PC-3 (cell line): ENCODE results near the gene GPATCH2L. TPM values are rescaled to one million over a fixed set of nuclear protein-coding genes. Genes with fewer than 3 reads are reported as not detected.

Experiments used
- ATAC-seq: fragments of 200-7000 bp; cut with Tn5 transposase; 2 replicates; pipeline ENCODE4 v1.9.1; 2020; ENCODE audit warnings: mild to moderate bottlenecking, moderate library complexity
- BruUV-seq: library from RNA; stranded (reverse); fragments of 400-500 nt; replicated peaks from 2 replicates; lab custom pipeline; 2021; lab: Mats Ljungman, UMichigan
- CTCF ChIA-PET: fragments of 300-600 bp; sonication (Branson Sonifier 250); formaldehyde crosslinking; loops from one replicate; lab custom pipeline; 2022; ENCODE audit warnings: antibody characterized with exemption; lab: Charles Lee
- POLR2A ChIA-PET: fragments of 300-600 bp; sonication (Branson Sonifier 250); formaldehyde crosslinking; loops from one replicate; lab custom pipeline; 2022; ENCODE audit warnings: antibody characterized with exemption; ENCODE audit not compliant: unreplicated experiment; lab: Charles Lee
- DNase-seq: peaks from one replicate; pipeline ENCODE4 v3.0.0-alpha.2; 2015
- H2AFZ ChIP-seq: fragments of 300-600 bp; sonication (generic); 2 replicates; pipeline ENCODE4 v1.6.0; 2016; ENCODE audit warnings: antibody characterized with exemption, low read length
- H3F3A ChIP-seq: fragments of 300-600 bp; sonication (generic); one replicate; pipeline ENCODE4 v1.6.0; 2017; ENCODE audit warnings: antibody characterized with exemption, low read length, control low read depth, mild to moderate bottlenecking; ENCODE audit not compliant: unreplicated experiment
- H3K27ac ChIP-seq: fragments of 300-600 bp; sonication (generic); 2 replicates; pipeline ENCODE4 v1.5.1; 2016; ENCODE audit warnings: mild to moderate bottlenecking, low read length
- H3K27me3 ChIP-seq: fragments of 300-600 bp; sonication (generic); 2 replicates; pipeline ENCODE4 v1.6.1; 2016; ENCODE audit warnings: low read length, mixed read lengths
- H3K36me3 ChIP-seq: fragments of 300-600 bp; sonication (generic); 2 replicates; pipeline ENCODE4 v1.6.1; 2016; ENCODE audit warnings: low read depth, mixed run types, low read length, mixed read lengths
- H3K4me1 ChIP-seq: fragments of 300-600 bp; sonication (generic); 2 replicates; pipeline ENCODE4 v1.5.1; 2016; ENCODE audit warnings: low read length; ENCODE audit not compliant: insufficient read depth
- H3K4me2 ChIP-seq: fragments of 300-600 bp; sonication (generic); 2 replicates; pipeline ENCODE4 v1.6.0; 2016; ENCODE audit warnings: low read length
- H3K4me3 ChIP-seq: fragments of 300-600 bp; sonication (generic); 2 replicates; pipeline ENCODE4 v1.5.1; 2016; ENCODE audit warnings: mild to moderate bottlenecking, low read length, mixed read lengths
- H3K79me2 ChIP-seq: fragments of 300-600 bp; sonication (generic); 2 replicates; pipeline ENCODE4 v1.6.1; 2017; ENCODE audit warnings: low read length, mixed read lengths
- H3K9ac ChIP-seq: fragments of 300-600 bp; sonication (generic); 2 replicates; pipeline ENCODE4 v1.6.0; 2016; ENCODE audit warnings: mild to moderate bottlenecking, low read length
- H3K9me2 ChIP-seq: fragments of 300-600 bp; sonication (generic); replicated peaks from 2 replicates; pipeline ENCODE4 v1.6.1; 2016; ENCODE audit warnings: mixed run types, low read length, mixed read lengths
- H3K9me3 ChIP-seq: fragments of 300-600 bp; sonication (generic); 2 replicates; pipeline ENCODE4 v1.6.1; 2016; ENCODE audit warnings: low read length, mixed read lengths
- H4K20me1 ChIP-seq: fragments of 300-600 bp; sonication (generic); 2 replicates; pipeline ENCODE4 v1.6.1; 2016; ENCODE audit warnings: low read length, mixed read lengths
- EZH2 ChIP-seq: fragments of 300-600 bp; sonication (generic); IDR thresholded peaks from one replicate; pipeline ENCODE4 v1.6.1; 2017; ENCODE audit warnings: antibody characterized with exemption, mild to moderate bottlenecking, low read length; ENCODE audit not compliant: unreplicated experiment
- EZH2phosphoT487 ChIP-seq: fragments of 300-600 bp; sonication (generic); IDR thresholded peaks from 2 replicates; pipeline ENCODE4 v1.6.1; 2018; ENCODE audit warnings: mild to moderate bottlenecking, antibody characterized with exemption, low read length, borderline replicate concordance
- intact Hi-C: fragments of 100-400 bp; cut with micrococcal nuclease; formaldehyde crosslinking; loops from 2 replicates; pipeline ENCODE4 v1.9.0; 2023
- total RNA-seq: library from RNA; depleted of rRNA; stranded (reverse); fragments of >200 nt; gene quantifications from 2 replicates; pipeline ENCODE4 v1.2.3, GENCODE V29; 2014
- TF ChIP-seq, protein P1 (sequence below): fragments of 300-600 bp; sonication (generic); conservative IDR thresholded peaks from 2 replicates; pipeline ENCODE4 v1.5.1; 2017; ENCODE audit warnings: antibody characterized with exemption, low read depth, mild to moderate bottlenecking, low read length

GPATCH2L gene
- total RNA-seq, 1 experiment from 2014 or later: 46.0 TPM

DNA sequence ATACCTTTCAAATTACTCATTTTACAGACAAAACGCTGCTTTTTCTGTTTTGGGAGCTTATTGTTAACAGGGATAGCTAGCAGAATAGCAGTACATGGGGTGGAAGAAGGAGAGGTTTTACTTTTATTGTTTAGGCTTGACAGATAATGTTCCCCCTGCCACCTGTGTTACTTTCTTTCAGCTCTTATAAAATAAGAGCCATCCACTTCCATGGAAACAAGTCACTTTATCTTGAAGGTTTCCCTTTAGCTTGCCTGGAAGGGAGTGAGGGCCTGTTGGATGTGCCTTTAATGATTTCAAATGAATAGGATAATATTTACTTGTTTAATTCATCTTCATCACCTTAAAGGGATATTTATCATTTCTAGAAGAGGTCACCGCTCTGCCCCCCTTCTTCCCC lies 23.3 kb downstream of the GPATCH2L start:
- Histone ChIP-seq H3K27me3 (no peaks in the 10 kb centered on the region), H3K9me3 (no peaks in the 10 kb centered on the region), H3K36me3 (peaks cover 41% of the 10 kb centered on the region), H3K9me2 (no peaks in the 10 kb centered on the region), H3K4me3 (no peak overlapping the region), H3K27ac (no peak overlapping the region), H3F3A (no peaks in the 10 kb centered on the region), H3K79me2 (peaks cover 12% of the 10 kb centered on the region; the same call in 1 of the 2 replicates), H3K4me2 (no peak overlapping the region), H4K20me1 (no peaks in the 10 kb centered on the region), H3K9ac (no peak overlapping the region), H3K4me1 (no peaks in the 10 kb centered on the region), H2AFZ (no peak overlapping the region)
- no peak for ATAC-seq
- intact Hi-C loops: no loop called here
- DNase-seq: no peak
- TF ChIP-seq EZH2phosphoT487 (no peak), EZH2 (no peak)
- TF ChIP-seq, protein P1, sequence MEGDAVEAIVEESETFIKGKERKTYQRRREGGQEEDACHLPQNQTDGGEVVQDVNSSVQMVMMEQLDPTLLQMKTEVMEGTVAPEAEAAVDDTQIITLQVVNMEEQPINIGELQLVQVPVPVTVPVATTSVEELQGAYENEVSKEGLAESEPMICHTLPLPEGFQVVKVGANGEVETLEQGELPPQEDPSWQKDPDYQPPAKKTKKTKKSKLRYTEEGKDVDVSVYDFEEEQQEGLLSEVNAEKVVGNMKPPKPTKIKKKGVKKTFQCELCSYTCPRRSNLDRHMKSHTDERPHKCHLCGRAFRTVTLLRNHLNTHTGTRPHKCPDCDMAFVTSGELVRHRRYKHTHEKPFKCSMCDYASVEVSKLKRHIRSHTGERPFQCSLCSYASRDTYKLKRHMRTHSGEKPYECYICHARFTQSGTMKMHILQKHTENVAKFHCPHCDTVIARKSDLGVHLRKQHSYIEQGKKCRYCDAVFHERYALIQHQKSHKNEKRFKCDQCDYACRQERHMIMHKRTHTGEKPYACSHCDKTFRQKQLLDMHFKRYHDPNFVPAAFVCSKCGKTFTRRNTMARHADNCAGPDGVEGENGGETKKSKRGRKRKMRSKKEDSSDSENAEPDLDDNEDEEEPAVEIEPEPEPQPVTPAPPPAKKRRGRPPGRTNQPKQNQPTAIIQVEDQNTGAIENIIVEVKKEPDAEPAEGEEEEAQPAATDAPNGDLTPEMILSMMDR: no peak
- BruUV-seq: no TSS peak
- CTCF ChIA-PET: no interaction called here
- POLR2A ChIA-PET: no interaction called here

DNA sequence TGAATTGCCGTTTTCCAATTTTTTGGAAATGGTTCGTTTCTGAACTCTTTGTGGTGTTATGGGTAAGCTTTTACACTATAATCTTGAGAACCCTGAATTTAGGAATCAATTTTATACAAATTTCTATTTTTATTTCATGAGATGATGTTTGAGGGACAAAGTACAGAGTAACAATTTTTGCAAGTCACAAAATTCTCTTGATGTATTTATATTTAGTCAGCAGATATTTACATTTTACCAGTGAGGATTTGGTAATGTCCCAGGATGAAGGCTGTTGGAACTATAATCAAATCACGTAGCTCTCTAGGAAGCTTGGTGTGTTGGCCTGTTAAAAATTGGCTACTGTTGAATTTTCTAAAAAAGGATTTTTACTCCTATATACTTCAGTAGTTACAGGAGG lies 24.2 kb downstream of the GPATCH2L start:
- ATAC-seq: no peak
- Histone ChIP-seq H3K9me2 (no peaks in the 10 kb centered on the region), H3K4me3 (no peak overlapping the region), H3F3A (no peaks in the 10 kb centered on the region), H3K9me3 (no peaks in the 10 kb centered on the region), H3K4me1 (no peaks in the 10 kb centered on the region), H4K20me1 (no peaks in the 10 kb centered on the region), H3K79me2 (peaks cover 5% of the 10 kb centered on the region; the same call in 1 of the 2 replicates), H3K36me3 (peaks cover 48% of the 10 kb centered on the region), H3K9ac (no peak overlapping the region), H3K27me3 (no peaks in the 10 kb centered on the region), H2AFZ (no peak overlapping the region), H3K4me2 (no peak overlapping the region), H3K27ac (no peak overlapping the region)
- intact Hi-C loops: no loop called here
- POLR2A ChIA-PET: no interaction called here
- BruUV-seq: no TSS peak
- DNase-seq: no peak
- CTCF ChIA-PET: no interaction called here
- no peak for TF ChIP-seq EZH2phosphoT487
- TF ChIP-seq EZH2: no peak
- TF ChIP-seq, protein P1: no peak

DNA sequence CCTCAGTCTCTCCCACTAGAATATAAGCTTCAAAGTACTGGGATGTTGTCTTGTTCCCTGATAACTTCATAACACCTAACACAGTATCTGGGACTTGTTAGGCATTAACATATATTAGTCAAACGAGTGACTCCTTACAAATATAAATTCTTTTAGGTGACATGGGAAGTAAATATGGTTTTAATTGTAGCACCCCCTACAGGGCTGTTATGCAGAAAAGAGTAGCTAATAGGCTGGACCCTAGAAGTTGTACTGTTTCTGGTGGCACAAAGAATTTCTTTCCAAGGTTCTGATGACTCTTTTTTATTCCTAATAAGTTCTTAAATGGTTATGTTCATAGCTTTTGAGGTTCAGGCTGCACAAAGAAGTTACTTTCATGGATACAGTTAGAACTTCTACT lies 29.8 kb downstream of the GPATCH2L start:
- Histone ChIP-seq H3K9me2 (no peaks in the 10 kb centered on the region), H3F3A (no peaks in the 10 kb centered on the region), H3K27ac (no peak overlapping the region), H3K4me2 (no peak overlapping the region), H3K36me3 (peaks cover 50% of the 10 kb centered on the region), H3K9ac (no peak overlapping the region), H3K4me1 (no peaks in the 10 kb centered on the region), H4K20me1 (no peaks in the 10 kb centered on the region), H3K4me3 (no peak overlapping the region), H3K9me3 (no peaks in the 10 kb centered on the region), H3K27me3 (no peaks in the 10 kb centered on the region), H3K79me2 (0 out of 2 replicates have a peak, but pooled peaks cover 16% of the 10 kb centered on the region), H2AFZ (no peak overlapping the region)
- POLR2A ChIA-PET: no interaction called here
- ATAC-seq (no peak), DNase-seq (peak; percentile 19)
- CTCF ChIA-PET: no interaction called here
- intact Hi-C loops: no loop called here
- BruUV-seq: no TSS peak
- TF ChIP-seq, protein P1: peak; percentile 67
- TF ChIP-seq EZH2: no peak
